ENCODE measurements around the gene ZNF444.

GRCh38 chr19:56136362-56136761 lies 4.7 kb upstream of the ZNF444 start:
- TF ChIP-seq CTCF (conservative IDR thresholded peaks at IDR 0.05; ENCODE audit: low read depth, low read length) (no peak), EZH2 (IDR thresholded peaks at IDR 0.05; ENCODE audit: low read length, unreplicated experiment) (no peak), EZH2phosphoT487 (IDR thresholded peaks at IDR 0.05; ENCODE audit: borderline replicate concordance, low read length) (no peak)
